ENCODE measurements around the gene SLX9.

SLX9 gene

GRCh38 chr21:45006536-45007095 lies 66.8 kb downstream of the SLX9 start:
- no peak overlapping the region for H3K27ac ChIP-seq (ENCODE audit: low read length)
- H3K4me1 ChIP-seq (ENCODE audit: control insufficient read depth, low read depth, low read length) = no peaks in the 10 kb centered on the region
- no peak overlapping the region for H3K9ac ChIP-seq (ENCODE audit: low read length)
- no peaks in the 10 kb centered on the region for H3K36me3 ChIP-seq (ENCODE audit: control insufficient read depth, low read depth, low read length)
- no peak overlapping the region for H3K4me3 ChIP-seq (ENCODE audit: low read length)
- no peaks in the 10 kb centered on the region for H3K9me3 ChIP-seq (ENCODE audit: control insufficient read depth, low read depth, low read length)
- peaks cover 12% of the 10 kb centered on the region for H3K27me3 ChIP-seq (ENCODE audit: control insufficient read depth, insufficient read depth, low read length)

DNA sequence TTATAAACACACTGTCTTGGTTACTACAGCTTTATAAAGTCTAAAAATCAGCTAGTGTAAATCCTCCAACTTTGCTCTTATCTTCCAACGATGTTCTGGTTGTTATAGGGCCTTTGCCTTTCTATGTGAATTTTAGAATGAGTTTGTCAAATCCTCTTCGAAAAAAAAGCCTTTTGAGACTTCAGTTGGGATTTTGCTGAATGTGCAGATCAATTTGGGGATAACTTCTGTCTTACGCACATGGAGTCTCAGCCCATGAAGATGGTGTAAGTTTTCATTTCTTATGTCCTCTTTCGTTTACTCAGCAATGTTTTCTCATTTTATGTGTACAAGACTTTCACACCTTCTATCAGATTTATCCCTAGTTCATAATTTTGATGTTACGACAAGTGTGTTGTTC lies 69.8 kb downstream of the SLX9 start:
- H3K27me3 ChIP-seq (ENCODE audit: control insufficient read depth, insufficient read depth, low read length) = peaks cover 17% of the 10 kb centered on the region
- no peak overlapping the region for H3K4me3 ChIP-seq (ENCODE audit: low read length)
- peaks cover 12% of the 10 kb centered on the region for H3K4me1 ChIP-seq (ENCODE audit: control insufficient read depth, low read depth, low read length)
- no peaks in the 10 kb centered on the region for H3K9me3 ChIP-seq (ENCODE audit: control insufficient read depth, low read depth, low read length)
- H3K27ac ChIP-seq (ENCODE audit: low read length) = no peak overlapping the region
- H3K36me3 ChIP-seq (ENCODE audit: control insufficient read depth, low read depth, low read length) = no peaks in the 10 kb centered on the region
- no peak overlapping the region for H3K9ac ChIP-seq (ENCODE audit: low read length)

DNA sequence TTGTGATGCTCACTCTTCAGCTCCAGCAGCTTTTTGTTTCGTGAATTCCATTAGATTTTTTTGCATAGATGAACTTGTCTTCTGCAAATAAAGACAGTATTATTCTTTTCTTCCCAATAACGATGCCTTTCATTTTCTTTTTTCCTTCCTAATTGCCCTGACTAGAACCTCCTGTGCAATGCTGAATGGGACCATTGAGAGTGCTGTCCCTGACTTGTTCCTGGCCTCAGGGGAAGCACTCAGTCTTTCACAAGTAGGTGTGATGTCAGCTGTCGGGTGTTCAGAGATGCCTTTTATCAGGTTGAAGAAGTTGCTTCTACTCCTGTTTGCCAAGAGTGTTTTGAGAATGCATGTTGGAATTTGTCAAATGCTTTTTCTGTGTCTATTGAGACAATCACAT lies 70.3 kb downstream of the SLX9 start:
- Histone ChIP-seq H3K9me3 (ENCODE audit: control insufficient read depth, low read depth, low read length) (no peaks in the 10 kb centered on the region), H3K27ac (ENCODE audit: low read length) (no peak overlapping the region), H3K9ac (ENCODE audit: low read length) (no peak overlapping the region), H3K4me3 (ENCODE audit: low read length) (no peak overlapping the region), H3K36me3 (ENCODE audit: control insufficient read depth, low read depth, low read length) (no peaks in the 10 kb centered on the region), H3K27me3 (ENCODE audit: control insufficient read depth, insufficient read depth, low read length) (peaks cover 21% of the 10 kb centered on the region), H3K4me1 (ENCODE audit: control insufficient read depth, low read depth, low read length) (peaks cover 12% of the 10 kb centered on the region)

GRCh38 chr21:45010860-45011259 lies 71.0 kb downstream of the SLX9 start:
- H3K9me3 ChIP-seq (ENCODE audit: control insufficient read depth, low read depth, low read length) = no peaks in the 10 kb centered on the region
- H3K9ac ChIP-seq (ENCODE audit: low read length) = no peak overlapping the region
- no peaks in the 10 kb centered on the region for H3K36me3 ChIP-seq (ENCODE audit: control insufficient read depth, low read depth, low read length)
- H3K27ac ChIP-seq (ENCODE audit: low read length) = no peak overlapping the region
- peaks cover 12% of the 10 kb centered on the region for H3K4me1 ChIP-seq (ENCODE audit: control insufficient read depth, low read depth, low read length)
- no peak overlapping the region for H3K4me3 ChIP-seq (ENCODE audit: low read length)
- peaks cover 29% of the 10 kb centered on the region for H3K27me3 ChIP-seq (ENCODE audit: control insufficient read depth, insufficient read depth, low read length)

GRCh38 chr21:45011426-45011825 lies 71.6 kb downstream of the SLX9 start:
- no peak overlapping the region for H3K27ac ChIP-seq (ENCODE audit: low read length)
- H3K4me3 ChIP-seq (ENCODE audit: low read length) = no peak overlapping the region
- H3K4me1 ChIP-seq (ENCODE audit: control insufficient read depth, low read depth, low read length) = peaks cover 12% of the 10 kb centered on the region
- H3K27me3 ChIP-seq (ENCODE audit: control insufficient read depth, insufficient read depth, low read length) = peaks cover 35% of the 10 kb centered on the region
- no peaks in the 10 kb centered on the region for H3K9me3 ChIP-seq (ENCODE audit: control insufficient read depth, low read depth, low read length)
- no peaks in the 10 kb centered on the region for H3K36me3 ChIP-seq (ENCODE audit: control insufficient read depth, low read depth, low read length)
- no peak overlapping the region for H3K9ac ChIP-seq (ENCODE audit: low read length)

DNA sequence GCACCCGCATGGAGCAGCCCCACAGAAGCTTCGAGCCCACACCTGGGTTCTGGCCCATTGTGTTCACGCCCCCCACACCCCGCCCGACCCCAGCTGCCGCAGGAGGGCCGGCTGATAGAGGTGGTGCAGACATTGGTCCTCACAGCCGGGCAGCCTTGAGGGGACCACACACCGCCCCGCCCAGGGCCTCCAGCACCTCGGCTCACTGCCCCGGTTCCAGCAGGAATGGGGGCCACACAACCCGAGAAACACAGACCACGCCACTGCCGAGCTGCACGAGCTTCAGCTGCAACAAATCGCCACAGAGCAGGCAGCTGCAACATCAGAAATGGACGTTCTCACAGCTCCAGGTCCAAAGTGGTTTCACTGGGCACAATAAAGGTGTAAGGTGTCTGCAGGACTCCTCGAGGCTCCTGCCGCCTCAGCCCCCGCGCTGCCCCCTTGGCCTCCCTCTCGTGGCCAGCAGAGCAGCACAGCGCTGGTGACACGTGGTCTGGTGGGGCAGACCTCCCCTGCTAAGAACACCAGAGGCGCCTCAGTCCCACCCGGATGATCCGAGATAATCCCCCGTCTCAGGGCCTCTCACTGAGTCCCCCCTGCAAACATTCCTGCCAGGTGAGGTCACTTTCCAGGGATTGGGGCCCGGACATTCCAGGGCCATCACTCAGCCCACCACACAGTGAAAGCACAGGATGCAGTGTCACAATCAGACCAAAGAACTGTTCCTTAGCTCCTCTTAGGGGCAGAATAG lies 72.3 kb downstream of the SLX9 start:
- H3K9ac ChIP-seq (ENCODE audit: low read length) = peak overlapping the region; percentile 21
- H3K27ac ChIP-seq (ENCODE audit: low read length) = peak overlapping the region; percentile 5
- H3K4me1 ChIP-seq (ENCODE audit: control insufficient read depth, low read depth, low read length) = peaks cover 12% of the 10 kb centered on the region
- peak overlapping the region; percentile 14 for H3K4me3 ChIP-seq (ENCODE audit: low read length)
- H3K36me3 ChIP-seq (ENCODE audit: control insufficient read depth, low read depth, low read length) = no peaks in the 10 kb centered on the region
- H3K9me3 ChIP-seq (ENCODE audit: control insufficient read depth, low read depth, low read length) = no peaks in the 10 kb centered on the region
- peaks cover 40% of the 10 kb centered on the region for H3K27me3 ChIP-seq (ENCODE audit: control insufficient read depth, insufficient read depth, low read length)

DNA sequence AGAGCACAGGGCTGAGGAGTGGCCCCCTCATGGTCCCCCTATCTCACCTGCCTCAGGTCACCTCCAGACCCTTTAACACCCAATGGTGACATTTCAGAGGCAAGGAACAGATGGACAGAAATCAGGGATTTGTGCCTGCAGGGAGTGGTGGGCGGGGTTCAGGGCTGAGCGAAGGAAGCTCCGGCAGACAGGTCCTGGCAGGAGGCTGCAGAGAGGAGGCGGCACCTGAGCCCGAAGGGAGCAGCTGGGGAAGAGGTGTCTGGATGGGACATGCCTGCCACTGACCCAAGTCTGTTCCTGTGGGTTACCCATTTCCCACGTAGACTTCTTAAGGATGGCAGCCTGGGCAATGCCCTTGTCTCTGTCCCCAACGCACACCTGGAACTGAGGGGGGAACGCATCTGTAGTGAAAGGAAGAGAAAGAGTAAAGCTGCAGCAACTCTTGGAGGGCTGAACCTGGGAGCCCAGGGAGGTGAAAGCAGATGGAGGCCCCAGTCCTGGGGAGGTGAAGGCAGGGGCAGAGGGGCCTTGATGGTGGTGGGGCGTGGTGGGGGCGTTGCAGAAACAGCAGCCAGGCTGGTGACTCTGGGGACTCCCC lies 72.9 kb downstream of the SLX9 start:
- H3K4me3 ChIP-seq (ENCODE audit: low read length) = peak overlapping the region; percentile 14
- H3K9me3 ChIP-seq (ENCODE audit: control insufficient read depth, low read depth, low read length) = no peaks in the 10 kb centered on the region
- H3K9ac ChIP-seq (ENCODE audit: low read length) = peak overlapping the region; percentile 21
- H3K36me3 ChIP-seq (ENCODE audit: control insufficient read depth, low read depth, low read length) = no peaks in the 10 kb centered on the region
- H3K27me3 ChIP-seq (ENCODE audit: control insufficient read depth, insufficient read depth, low read length) = peaks cover 47% of the 10 kb centered on the region
- peaks cover 12% of the 10 kb centered on the region for H3K4me1 ChIP-seq (ENCODE audit: control insufficient read depth, low read depth, low read length)
- H3K27ac ChIP-seq (ENCODE audit: low read length) = peak overlapping the region; percentile 5

- Histone ChIP-seq H3K9me3 (ENCODE audit: control insufficient read depth, low read depth, low read length) (no peaks in the 10 kb centered on the region), H3K36me3 (ENCODE audit: control insufficient read depth, low read depth, low read length) (no peaks in the 10 kb centered on the region), H3K9ac (ENCODE audit: low read length) (no peak overlapping the region), H3K27me3 (ENCODE audit: control insufficient read depth, insufficient read depth, low read length) (peaks cover 53% of the 10 kb centered on the region), H3K4me3 (ENCODE audit: low read length) (no peak overlapping the region), H3K4me1 (ENCODE audit: control insufficient read depth, low read depth, low read length) (peaks cover 12% of the 10 kb centered on the region), H3K27ac (ENCODE audit: low read length) (no peak overlapping the region)
Observed at GRCh38 chr21:45013260-45013841, 73.5 kb downstream of the SLX9 start.

DNA sequence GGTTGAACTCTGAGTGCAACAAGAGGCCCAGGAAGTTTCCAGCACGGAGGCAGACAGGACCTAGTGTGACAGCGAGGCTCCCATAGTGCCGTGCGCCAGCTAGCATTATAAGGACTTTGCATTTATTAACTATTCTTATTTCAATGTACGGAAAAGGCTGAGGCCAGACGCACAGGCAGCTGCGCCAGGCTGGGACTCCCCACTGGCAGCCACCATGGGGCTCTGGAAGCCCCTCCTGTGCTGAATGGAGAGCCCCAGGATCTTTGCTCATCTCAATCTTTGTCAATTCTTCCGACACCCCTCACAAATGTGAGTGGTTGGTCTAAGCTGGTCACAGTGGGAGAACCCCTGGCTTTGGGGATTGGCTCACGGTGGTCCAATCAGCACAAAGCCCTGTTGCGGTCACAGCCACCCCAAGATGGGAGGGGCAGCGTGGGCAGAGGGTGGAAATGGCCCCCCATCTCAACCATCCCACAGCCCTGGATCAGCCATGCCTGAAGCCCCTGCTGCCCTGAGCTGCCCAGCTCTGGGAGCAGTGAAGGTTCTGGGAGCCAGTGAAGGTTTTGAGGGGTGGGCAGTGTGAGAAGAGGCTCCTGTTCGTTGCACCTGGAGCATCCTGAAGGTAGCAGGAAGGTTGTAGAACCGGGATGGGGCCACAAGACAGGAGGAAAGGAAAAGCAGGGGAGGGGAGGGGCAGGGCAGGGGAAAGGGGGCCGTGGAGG lies 75.1 kb downstream of the SLX9 start:
- H3K9me3 ChIP-seq (ENCODE audit: control insufficient read depth, low read depth, low read length) = no peaks in the 10 kb centered on the region
- no peak overlapping the region for H3K27ac ChIP-seq (ENCODE audit: low read length)
- H3K4me1 ChIP-seq (ENCODE audit: control insufficient read depth, low read depth, low read length) = peaks cover 12% of the 10 kb centered on the region
- no peak overlapping the region for H3K9ac ChIP-seq (ENCODE audit: low read length)
- no peak overlapping the region for H3K4me3 ChIP-seq (ENCODE audit: low read length)
- peaks cover 64% of the 10 kb centered on the region for H3K27me3 ChIP-seq (ENCODE audit: control insufficient read depth, insufficient read depth, low read length)
- no peaks in the 10 kb centered on the region for H3K36me3 ChIP-seq (ENCODE audit: control insufficient read depth, low read depth, low read length)

DNA sequence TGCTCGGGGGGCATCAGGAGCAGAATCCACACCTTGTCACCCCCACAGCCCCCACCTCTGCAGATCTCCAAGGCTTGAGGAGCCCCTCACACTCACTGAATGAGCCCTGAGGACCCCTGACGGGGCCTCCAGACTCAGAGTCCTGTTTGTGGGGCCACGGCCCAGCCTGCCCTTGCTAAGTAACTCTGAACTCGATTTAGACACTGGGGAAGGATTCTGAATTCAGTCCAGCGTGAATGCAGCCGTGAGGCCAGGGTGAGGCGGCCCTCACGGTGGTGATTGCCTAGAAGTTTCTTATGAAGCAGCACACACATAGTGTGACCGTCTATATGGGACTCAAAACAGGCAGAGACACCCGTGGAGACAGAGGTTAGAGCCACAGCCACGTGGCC lies 75.6 kb downstream of the SLX9 start:
- no peak overlapping the region for H3K27ac ChIP-seq (ENCODE audit: low read length)
- no peak overlapping the region for H3K4me3 ChIP-seq (ENCODE audit: low read length)
- H3K27me3 ChIP-seq (ENCODE audit: control insufficient read depth, insufficient read depth, low read length) = peaks cover 68% of the 10 kb centered on the region
- H3K4me1 ChIP-seq (ENCODE audit: control insufficient read depth, low read depth, low read length) = peaks cover 12% of the 10 kb centered on the region
- H3K36me3 ChIP-seq (ENCODE audit: control insufficient read depth, low read depth, low read length) = no peaks in the 10 kb centered on the region
- H3K9me3 ChIP-seq (ENCODE audit: control insufficient read depth, low read depth, low read length) = no peaks in the 10 kb centered on the region
- no peak overlapping the region for H3K9ac ChIP-seq (ENCODE audit: low read length)

DNA sequence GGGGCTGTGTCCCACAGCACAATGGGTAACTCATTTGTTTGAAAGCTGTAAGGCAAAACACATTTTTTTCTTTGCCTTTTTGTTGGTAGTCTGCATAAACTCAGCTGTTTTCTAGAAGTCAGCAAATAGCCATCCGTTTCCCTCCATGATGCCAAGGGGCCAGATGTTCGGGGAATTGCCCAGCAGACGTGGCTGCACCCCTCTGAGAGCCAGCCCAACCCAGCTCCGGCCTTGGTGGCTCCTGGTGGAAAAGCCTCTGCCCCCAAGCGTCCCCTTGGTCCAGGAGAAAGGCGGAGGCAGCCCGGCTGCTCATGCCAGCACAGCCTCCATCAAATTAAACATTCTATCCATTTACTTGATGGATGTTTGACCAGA lies 76.2 kb downstream of the SLX9 start:
- Histone ChIP-seq H3K4me3 (ENCODE audit: low read length) (no peak overlapping the region), H3K27ac (ENCODE audit: low read length) (no peak overlapping the region), H3K36me3 (ENCODE audit: control insufficient read depth, low read depth, low read length) (no peaks in the 10 kb centered on the region), H3K4me1 (ENCODE audit: control insufficient read depth, low read depth, low read length) (peaks cover 12% of the 10 kb centered on the region), H3K9me3 (ENCODE audit: control insufficient read depth, low read depth, low read length) (no peaks in the 10 kb centered on the region), H3K9ac (ENCODE audit: low read length) (no peak overlapping the region), H3K27me3 (ENCODE audit: control insufficient read depth, insufficient read depth, low read length) (peaks cover 69% of the 10 kb centered on the region)

Measured in iPS-18a (cell line).